ENCODE results near the gene ETS1. TPM values are rescaled to one million over a fixed set of nuclear protein-coding genes. Genes with fewer than 3 reads are reported as not detected.

ETS1 gene
- total RNA-seq, 2 experiments from 2014 or later: 203 to 466 TPM

DNA sequence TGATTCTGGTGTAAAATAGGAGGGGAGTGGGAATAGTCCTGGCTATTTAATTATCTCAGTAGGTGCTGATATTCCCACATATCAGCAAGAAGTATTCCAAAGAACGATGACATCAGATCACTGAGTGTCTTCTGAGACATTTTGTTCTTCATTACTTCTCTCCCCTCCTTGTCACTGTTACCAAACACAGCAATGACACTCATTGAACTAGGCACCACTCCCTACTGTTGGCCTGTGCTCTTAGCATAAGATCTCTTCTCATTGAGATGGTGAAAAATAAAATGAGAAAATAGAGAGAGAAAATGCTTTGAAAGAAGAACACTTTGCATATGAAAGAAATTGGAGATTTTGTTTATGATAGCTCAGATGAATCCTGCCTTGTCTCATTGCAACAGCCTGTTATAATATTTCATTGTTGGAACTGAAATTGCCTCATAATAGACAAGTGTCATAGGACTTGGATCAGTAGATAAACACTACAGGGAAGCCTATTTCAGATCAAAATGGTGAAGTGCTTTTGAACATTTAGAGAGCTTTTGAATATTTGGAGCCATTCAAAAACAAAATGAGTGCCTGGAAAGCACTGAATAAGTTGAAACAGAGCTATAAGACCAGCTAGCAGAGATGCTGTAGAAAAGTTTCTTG lies 11.3 kb upstream of the ETS1 start:
- Histone ChIP-seq H3K9me3 (ENCODE audit: low read length) (no peaks in the 10 kb centered on the region), H3K27ac (ENCODE audit: low read depth, low read length, poor library complexity, severe bottlenecking) (no peak overlapping the region), H4K20me1 (ENCODE audit: insufficient read depth, low read length) (no peaks in the 10 kb centered on the region), H2AFZ (ENCODE audit: low read length) (peak overlapping the region; percentile 37), H3K4me1 (ENCODE audit: insufficient read depth, low read length, poor library complexity, severe bottlenecking) (peaks cover 39% of the 10 kb centered on the region), H3K9me2 (ENCODE audit: insufficient read depth, low read length) (no peaks in the 10 kb centered on the region; the same call in 1 of the 2 replicates), H3K4me2 (ENCODE audit: low read length) (no peak overlapping the region), H3K79me2 (ENCODE audit: insufficient read depth, low read depth, low read length) (no peaks in the 10 kb centered on the region), H3K36me3 (ENCODE audit: insufficient read depth, low read length) (no peaks in the 10 kb centered on the region), H3K4me3 (ENCODE audit: low read depth, low read length, poor library complexity, severe bottlenecking) (no peak overlapping the region)
- CTCF ChIA-PET (ENCODE audit: unreplicated experiment): interaction anchor here (1.0 to 1.5 kb wide), 2 partner anchors 33 to 34 kb away, joined by 3 read pairs; no protein-coding TSS in a partner anchor
- POLR2A ChIA-PET: interaction anchor here (0.6 to 19.6 kb wide), 7 partner anchors 8 to 73 kb away, joined by 3 to 631 read pairs (median 5); no protein-coding TSS in a partner anchor
- no peak for DNase-seq (ENCODE audit: low spot score)
- BruUV-seq (replicated peaks): no TSS peak
- no peak for TF ChIP-seq EZH2phosphoT487 (IDR thresholded peaks at IDR 0.05; ENCODE audit: borderline replicate concordance, low read depth, low read length)
- TF ChIP-seq, protein P1, sequence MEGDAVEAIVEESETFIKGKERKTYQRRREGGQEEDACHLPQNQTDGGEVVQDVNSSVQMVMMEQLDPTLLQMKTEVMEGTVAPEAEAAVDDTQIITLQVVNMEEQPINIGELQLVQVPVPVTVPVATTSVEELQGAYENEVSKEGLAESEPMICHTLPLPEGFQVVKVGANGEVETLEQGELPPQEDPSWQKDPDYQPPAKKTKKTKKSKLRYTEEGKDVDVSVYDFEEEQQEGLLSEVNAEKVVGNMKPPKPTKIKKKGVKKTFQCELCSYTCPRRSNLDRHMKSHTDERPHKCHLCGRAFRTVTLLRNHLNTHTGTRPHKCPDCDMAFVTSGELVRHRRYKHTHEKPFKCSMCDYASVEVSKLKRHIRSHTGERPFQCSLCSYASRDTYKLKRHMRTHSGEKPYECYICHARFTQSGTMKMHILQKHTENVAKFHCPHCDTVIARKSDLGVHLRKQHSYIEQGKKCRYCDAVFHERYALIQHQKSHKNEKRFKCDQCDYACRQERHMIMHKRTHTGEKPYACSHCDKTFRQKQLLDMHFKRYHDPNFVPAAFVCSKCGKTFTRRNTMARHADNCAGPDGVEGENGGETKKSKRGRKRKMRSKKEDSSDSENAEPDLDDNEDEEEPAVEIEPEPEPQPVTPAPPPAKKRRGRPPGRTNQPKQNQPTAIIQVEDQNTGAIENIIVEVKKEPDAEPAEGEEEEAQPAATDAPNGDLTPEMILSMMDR (conservative IDR thresholded peaks at IDR 0.05; ENCODE audit: low read length): no peak
- intact Hi-C loops (cut with micrococcal nuclease; ENCODE audit: unreplicated experiment): no loop called here

DNA sequence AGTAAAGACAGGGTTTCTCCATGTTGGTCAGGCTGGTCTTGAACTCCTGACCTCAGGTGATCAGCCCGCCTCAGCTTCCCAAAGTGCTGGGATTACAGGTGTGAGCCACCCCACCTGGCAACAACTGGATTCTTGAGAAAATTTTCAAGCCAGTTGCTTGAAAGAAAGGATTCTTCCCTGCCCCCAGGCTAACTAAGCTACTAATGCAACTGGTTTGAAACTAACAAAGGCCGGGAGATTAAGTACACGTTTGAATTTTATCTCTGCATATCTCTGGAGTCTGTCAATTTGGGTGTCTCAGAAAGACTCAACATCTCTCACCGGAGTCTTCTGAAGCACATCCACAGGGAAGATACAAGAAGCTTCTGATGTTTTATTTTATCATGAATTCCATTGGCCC lies 10.7 kb upstream of the ETS1 start:
- H3K79me2 ChIP-seq (ENCODE audit: insufficient read depth, low read depth, low read length): no peaks in the 10 kb centered on the region

More for the DNA sequence above, 10.7 kb upstream of the ETS1 start:
- no TSS peak for BruUV-seq (replicated peaks)
- Histone ChIP-seq H3K9me3 (ENCODE audit: low read length) (no peaks in the 10 kb centered on the region), H3K4me3 (ENCODE audit: low read depth, low read length, poor library complexity, severe bottlenecking) (no peak overlapping the region), H4K20me1 (ENCODE audit: insufficient read depth, low read length) (no peaks in the 10 kb centered on the region), H3K4me2 (ENCODE audit: low read length) (no peak overlapping the region), H3K36me3 (ENCODE audit: insufficient read depth, low read length) (no peaks in the 10 kb centered on the region), H3K4me1 (ENCODE audit: insufficient read depth, low read length, poor library complexity, severe bottlenecking) (peaks cover 34% of the 10 kb centered on the region), H3K9me2 (ENCODE audit: insufficient read depth, low read length) (no peaks in the 10 kb centered on the region; the same call in 1 of the 2 replicates), H3K27ac (ENCODE audit: low read depth, low read length, poor library complexity, severe bottlenecking) (no peak overlapping the region), H2AFZ (ENCODE audit: low read length) (no peak overlapping the region)
- ChIA-PET CTCF (ENCODE audit: unreplicated experiment) (no interaction called here), POLR2A (interaction anchor here (0.8 to 2.3 kb wide), 4 partner anchors 8 to 44 kb away, joined by 3 to 11 read pairs (median 6); no protein-coding TSS in a partner anchor)
- DNase-seq (ENCODE audit: low spot score): no peak
- intact Hi-C loops (cut with micrococcal nuclease; ENCODE audit: unreplicated experiment): no loop called here
- TF ChIP-seq, protein P1 (conservative IDR thresholded peaks at IDR 0.05; ENCODE audit: low read length): no peak
- TF ChIP-seq EZH2phosphoT487 (IDR thresholded peaks at IDR 0.05; ENCODE audit: borderline replicate concordance, low read depth, low read length): no peak
